T-helper 17 cell (primary cell): ENCODE results near the gene TMUB1. TPM values are rescaled to one million over a fixed set of nuclear protein-coding genes. Genes with fewer than 3 reads are reported as not detected.
A peak's percentile ranks its signal among the peaks of the same experiment; 100 is the strongest.

ENCODE experiments used
- ATAC-seq: fragments of 150-1000 bp; cut with Tn5 transposase; 2 replicates; pipeline ENCODE4 v1.10.0; 2021; ENCODE audit warnings: mild to moderate bottlenecking, moderate library complexity
- DNase-seq, 3 donors: peaks; one replicate each; pipeline versions ENCODE4 v3.0.0 to v3.0.0-alpha.2; 2020 to 2021
- H3K9me3 ChIP-seq: one replicate; pipeline ENCODE4 v1.7.0; 2013; ENCODE audit warnings: low read length, mild to moderate bottlenecking; ENCODE audit not compliant: control insufficient read depth, poor library complexity, severe bottlenecking
- H3K27ac Mint-ChIP-seq: one replicate; pipeline ENCODE4 v1.8.0; 2022; ENCODE audit warnings: mild to moderate bottlenecking, moderate library complexity, mixed read lengths
- H3K27me3 Mint-ChIP-seq: one replicate; pipeline ENCODE4 v1.8.0; 2022; ENCODE audit warnings: mixed read lengths
- H3K36me3 Mint-ChIP-seq: one replicate; pipeline ENCODE4 v1.8.0; 2022; ENCODE audit warnings: low read depth, mixed read lengths
- H3K4me1 Mint-ChIP-seq: one replicate; pipeline ENCODE4 v1.8.0; 2022; ENCODE audit warnings: mild to moderate bottlenecking, mixed read lengths
- H3K4me3 Mint-ChIP-seq: one replicate; pipeline ENCODE4 v1.8.0; 2022; ENCODE audit warnings: mild to moderate bottlenecking, moderate library complexity, mixed read lengths
- total RNA-seq, 4 donors: library from RNA in 2 of 4; stranded (reverse) in 2 of 4; gene quantifications; one replicate each; pipeline ENCODE4 v1.2.3 and lab custom pipeline; 2022 to 2026

TMUB1 gene
- total RNA-seq (10 to 100 TPM; 46.6 to 52.4 TPM), total RNA-seq (lab: John Stamatoyannopoulos, UW) (32.9 to 34.0 reads per million in 2 donors)

GRCh38 chr7:151083071-151083823 is at the start of gene TMUB1:
TMUB1 (minus strand) TSS chr7:151083493; CDS start chr7:151082563, 930 bp downstream.
- Mint-ChIP-seq H3K4me3 (peak within 1 kb of the TSS; percentile 97), H3K4me1 (peaks cover 27% of the 10 kb centered on the region)
- H3K9me3 ChIP-seq = no peaks in the 10 kb centered on the region

GRCh38 chr7:151132461-151133205 is 49.3 kb upstream of the TMUB1 start:
- DNase-seq (no peak), ATAC-seq (no peak)
- Mint-ChIP-seq H3K27me3 (no peaks in the 10 kb centered on the region), H3K36me3 (peaks cover 4% of the 10 kb centered on the region), H3K4me1 (peaks cover 5% of the 10 kb centered on the region), H3K4me3 (no peak overlapping the region), H3K27ac (no peak overlapping the region)
- no peaks in the 10 kb centered on the region for H3K9me3 ChIP-seq

More at GRCh38 chr7:151083071-151083823, at the start of gene TMUB1:
- ATAC-seq (peak; percentile 71), DNase-seq (peak; percentile 82 to 88 (median 87))
- peak within 1 kb of the TSS; percentile 96 for H3K27ac Mint-ChIP-seq
- no peaks in the 10 kb centered on the region for H3K27me3 Mint-ChIP-seq
- H3K36me3 Mint-ChIP-seq = peaks cover 3% of the 10 kb centered on the region

GRCh38 chr7:151131592-151132293 is 48.5 kb upstream of the TMUB1 start:
- H3K27ac Mint-ChIP-seq = no peak overlapping the region
- no peak for ATAC-seq
- no peaks in the 10 kb centered on the region for H3K27me3 Mint-ChIP-seq
- H3K9me3 ChIP-seq = no peaks in the 10 kb centered on the region
- H3K36me3 Mint-ChIP-seq = peaks cover 4% of the 10 kb centered on the region
- H3K4me1 Mint-ChIP-seq = peaks cover 7% of the 10 kb centered on the region
- no peak overlapping the region for H3K4me3 Mint-ChIP-seq
- DNase-seq = no peak

GRCh38 chr7:151131224-151131591 is 47.9 kb upstream of the TMUB1 start:
- H3K4me1 Mint-ChIP-seq = peaks cover 7% of the 10 kb centered on the region
- no peaks in the 10 kb centered on the region for H3K27me3 Mint-ChIP-seq
- ATAC-seq (no peak), DNase-seq (no peak)
- H3K27ac Mint-ChIP-seq = no peak overlapping the region
- no peak overlapping the region for H3K4me3 Mint-ChIP-seq
- H3K36me3 Mint-ChIP-seq = peaks cover 4% of the 10 kb centered on the region
- H3K9me3 ChIP-seq = no peaks in the 10 kb centered on the region

GRCh38 chr7:151130741-151131157 is 47.5 kb upstream of the TMUB1 start:
- ATAC-seq = no peak
- Mint-ChIP-seq H3K4me3 (no peak overlapping the region), H3K27me3 (no peaks in the 10 kb centered on the region), H3K27ac (no peak overlapping the region), H3K4me1 (peaks cover 7% of the 10 kb centered on the region), H3K36me3 (peaks cover 4% of the 10 kb centered on the region)
- no peak for DNase-seq
- H3K9me3 ChIP-seq = no peaks in the 10 kb centered on the region

- Mint-ChIP-seq H3K4me3 (no peak overlapping the region), H3K27me3 (no peaks in the 10 kb centered on the region), H3K36me3 (peaks cover 3% of the 10 kb centered on the region), H3K27ac (no peak overlapping the region), H3K4me1 (peaks cover 4% of the 10 kb centered on the region)
- ATAC-seq (no peak), DNase-seq (no peak)
- H3K9me3 ChIP-seq = no peaks in the 10 kb centered on the region
These were observed 46.8 kb upstream of the TMUB1 start for GRCh38 chr7:151129960-151130591.

- DNase-seq (no peak), ATAC-seq (no peak)
- no peaks in the 10 kb centered on the region for H3K9me3 ChIP-seq
- Mint-ChIP-seq H3K27me3 (no peaks in the 10 kb centered on the region), H3K27ac (no peak overlapping the region), H3K36me3 (peaks cover 3% of the 10 kb centered on the region), H3K4me1 (peaks cover 4% of the 10 kb centered on the region), H3K4me3 (no peak overlapping the region)
These were observed 46.0 kb upstream of the TMUB1 start for GRCh38 chr7:151129117-151129959.

- no peaks in the 10 kb centered on the region for H3K27me3 Mint-ChIP-seq
- no peak for ATAC-seq
These were observed 45.4 kb upstream of the TMUB1 start for GRCh38 chr7:151128716-151129115.

GRCh38 chr7:151128144-151128543 is 44.9 kb upstream of the TMUB1 start:
- Mint-ChIP-seq H3K27ac (peak overlapping the region; percentile 34), H3K36me3 (peaks cover 4% of the 10 kb centered on the region), H3K27me3 (no peaks in the 10 kb centered on the region), H3K4me1 (peaks cover 12% of the 10 kb centered on the region), H3K4me3 (no peak overlapping the region)
- ATAC-seq (no peak), DNase-seq (no peak)
- H3K9me3 ChIP-seq = no peaks in the 10 kb centered on the region

More at GRCh38 chr7:151128716-151129115, 45.4 kb upstream of the TMUB1 start:
- H3K9me3 ChIP-seq = no peaks in the 10 kb centered on the region
- peaks cover 3% of the 10 kb centered on the region for H3K36me3 Mint-ChIP-seq
- H3K27ac Mint-ChIP-seq = no peak overlapping the region
- no peak for DNase-seq
- H3K4me1 Mint-ChIP-seq = peaks cover 8% of the 10 kb centered on the region
- no peak overlapping the region for H3K4me3 Mint-ChIP-seq

- Mint-ChIP-seq H3K27ac (no peak overlapping the region), H3K4me1 (peaks cover 10% of the 10 kb centered on the region), H3K27me3 (no peaks in the 10 kb centered on the region), H3K36me3 (peaks cover 4% of the 10 kb centered on the region), H3K4me3 (no peak overlapping the region)
- H3K9me3 ChIP-seq = no peaks in the 10 kb centered on the region
- DNase-seq (no peak), ATAC-seq (no peak)
These were observed 43.3 kb upstream of the TMUB1 start for GRCh38 chr7:151126491-151127137.

GRCh38 chr7:151125846-151126481 is 42.7 kb upstream of the TMUB1 start:
- Mint-ChIP-seq H3K36me3 (peaks cover 9% of the 10 kb centered on the region), H3K4me3 (no peak overlapping the region), H3K27me3 (no peaks in the 10 kb centered on the region), H3K4me1 (peaks cover 10% of the 10 kb centered on the region), H3K27ac (no peak overlapping the region)
- no peaks in the 10 kb centered on the region for H3K9me3 ChIP-seq
- ATAC-seq (no peak), DNase-seq (no peak)
